ENCODE data around the gene PMEPA1. TPM values are rescaled to one million over a fixed set of nuclear protein-coding genes. Genes with fewer than 3 reads are reported as not detected.

PMEPA1 gene
- total and polyA plus RNA-seq, 4 donors: 0.61 to 1.5 (median 1.1) TPM

- no peaks in the 10 kb centered on the region for H3K36me3 ChIP-seq (ENCODE audit: control insufficient read depth in 4 of 4, insufficient read depth in 3 of 4, low read depth in 1 of 4, low read length in 3 of 4)
- no peaks in the 10 kb centered on the region for H3K9me3 ChIP-seq (ENCODE audit: control insufficient read depth in 4 of 4, low read length in 3 of 4)
- DNase-seq (ENCODE audit: low spot score): no peak
- H3K9ac ChIP-seq (ENCODE audit: low read depth in 1 of 2, low read length in 2 of 2): no peak overlapping the region
- no peak overlapping the region for H3K27ac ChIP-seq (ENCODE audit: low read depth in 1 of 2, low read length in 2 of 2)
- no peak overlapping the region for H3K4me3 ChIP-seq (ENCODE audit: low read depth in 1 of 3, low read length in 3 of 3)
- H3K4me1 ChIP-seq (ENCODE audit: control insufficient read depth in 4 of 4, insufficient read depth in 4 of 4, low read length in 3 of 4): no peaks in the 10 kb centered on the region
- TF ChIP-seq REST (IDR thresholded peaks at IDR 0.05) (no peak), MAX (IDR thresholded peaks at IDR 0.05) (no peak), CTCF (IDR thresholded peaks at IDR 0.05; ENCODE audit: low read depth, low read length, missing input control) (no peak), HNF4G (IDR thresholded peaks at IDR 0.05) (no peak), TAF1 (conservative IDR thresholded peaks at IDR 0.05) (no peak), RXRA (IDR thresholded peaks at IDR 0.05) (no peak), FOXA1 (IDR thresholded peaks at IDR 0.05) (no peak), JUND (IDR thresholded peaks at IDR 0.05) (no peak), ZBTB33 (IDR thresholded peaks at IDR 0.05) (no peak), YY1 (IDR thresholded peaks at IDR 0.05) (no peak), FOXA2 (IDR thresholded peaks at IDR 0.05) (no peak), ATF3 (IDR thresholded peaks at IDR 0.05) (no peak), SP1 (IDR thresholded peaks at IDR 0.05) (no peak), HNF4A (conservative IDR thresholded peaks at IDR 0.05) (no peak), RAD21 (IDR thresholded peaks at IDR 0.05) (no peak), EGR1 (IDR thresholded peaks at IDR 0.05; ENCODE audit: low read depth in 2 of 2) (no peak), NR2F2 (IDR thresholded peaks at IDR 0.05) (no peak), GABPA (IDR thresholded peaks at IDR 0.05 in 1 of 2, conservative IDR thresholded peaks at IDR 0.05 in 1 of 2) (no peak)
- no peaks in the 10 kb centered on the region for H3K27me3 ChIP-seq (ENCODE audit: control insufficient read depth in 4 of 4, insufficient read depth in 4 of 4, low read length in 3 of 4)
- 74% methylated on average over 18 of the region's 18 CpGs for whole genome bisulfite sequencing
These were observed 41.7 kb downstream of the PMEPA1 start for GRCh38 chr20:57667924-57668782.
